ENCODE results near the gene FBXO11.
A peak's percentile ranks its signal among the peaks of the same experiment; 100 is the strongest.
"Not testable (repeated sequence)": the region's sequence is repeated elsewhere in the genome, so short reads cannot be mapped to it uniquely, and the experiment has no call there.

The FBXO11 gene

GRCh38 chr2:47906157-47907038 is at the start of gene FBXO11:
FBXO11 (minus strand) TSS chr2:47906498; CDS start chr2:47905720, 778 bp downstream.
- Histone ChIP-seq H3K9ac (ENCODE audit: low read depth, low read length) (peak within 1 kb of the TSS; percentile 96), H3K4me1 (ENCODE audit: control insufficient read depth, insufficient read depth, low read length) (no peaks in the 10 kb centered on the region), H3K4me3 (ENCODE audit: low read depth, low read length) (peak within 1 kb of the TSS; percentile 86), H3K36me3 (ENCODE audit: control insufficient read depth, insufficient read depth, low read length) (no peaks in the 10 kb centered on the region), H3K9me3 (ENCODE audit: control insufficient read depth, insufficient read depth, low read length) (no peaks in the 10 kb centered on the region), H3K27me3 (ENCODE audit: control insufficient read depth, insufficient read depth, low read length) (no peaks in the 10 kb centered on the region)

DNA sequence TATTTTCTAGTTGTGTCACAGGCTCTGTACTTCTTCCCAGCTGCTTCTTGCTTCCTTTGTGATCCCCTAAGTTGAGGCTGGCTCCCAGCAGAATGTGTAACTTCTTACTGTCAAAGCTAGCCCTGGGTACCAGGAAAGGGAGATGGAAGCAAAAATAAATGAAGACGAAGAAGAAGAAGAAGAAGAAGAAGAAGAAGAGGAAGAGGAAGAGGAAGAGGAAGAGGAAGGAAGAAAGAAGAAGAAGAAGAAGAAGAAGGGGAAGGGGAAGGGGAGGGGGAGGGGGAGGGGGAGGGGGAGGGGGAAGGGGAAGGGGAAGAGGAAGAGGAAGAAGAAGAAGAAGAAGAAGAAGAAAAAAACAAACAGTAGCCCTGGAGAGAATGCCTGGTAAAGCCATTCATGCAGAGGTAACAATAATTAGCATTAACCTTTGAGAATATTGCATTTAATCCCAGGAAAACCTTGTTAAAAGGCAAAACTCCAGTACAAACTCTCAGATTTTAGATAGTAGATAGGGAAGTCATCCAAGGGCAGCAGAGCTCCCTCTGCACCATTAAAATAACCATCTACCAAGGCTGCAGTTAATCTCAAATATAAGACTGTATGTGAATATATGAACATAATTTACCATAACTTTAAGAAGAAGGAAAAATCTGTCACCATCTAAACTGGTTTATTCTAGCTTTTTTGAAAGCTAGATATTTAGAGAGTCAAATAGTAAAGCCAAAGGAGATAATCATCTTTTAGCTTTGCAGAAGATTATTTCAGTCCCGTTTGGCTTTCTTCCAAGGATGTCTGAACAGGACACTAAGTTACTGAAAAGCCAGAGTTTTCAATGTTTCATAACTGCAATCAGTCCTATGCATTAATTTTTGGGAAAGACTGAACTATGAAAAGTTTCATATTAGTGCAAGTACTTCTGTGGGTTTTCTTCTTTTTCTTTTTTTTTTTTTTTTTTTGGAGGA is 44.3 kb upstream of the FBXO11 start:
- Histone ChIP-seq H3K9ac (ENCODE audit: low read depth, low read length) (no peak overlapping the region), H3K27me3 (ENCODE audit: control insufficient read depth, insufficient read depth, low read length) (no peaks in the 10 kb centered on the region), H3K4me1 (ENCODE audit: control insufficient read depth, insufficient read depth, low read length) (no peaks in the 10 kb centered on the region), H3K36me3 (ENCODE audit: control insufficient read depth, insufficient read depth, low read length) (no peaks in the 10 kb centered on the region), H3K9me3 (ENCODE audit: control insufficient read depth, insufficient read depth, low read length) (no peaks in the 10 kb centered on the region), H3K4me3 (ENCODE audit: low read depth, low read length) (no peak overlapping the region)

- no peaks in the 10 kb centered on the region for H3K27me3 ChIP-seq (ENCODE audit: control insufficient read depth, insufficient read depth, low read length)
- H3K4me1 ChIP-seq (ENCODE audit: control insufficient read depth, insufficient read depth, low read length), result no peaks in the 10 kb centered on the region
- no peak overlapping the region for H3K4me3 ChIP-seq (ENCODE audit: low read depth, low read length)
- H3K9me3 ChIP-seq (ENCODE audit: control insufficient read depth, insufficient read depth, low read length), result no peaks in the 10 kb centered on the region
- no peaks in the 10 kb centered on the region for H3K36me3 ChIP-seq (ENCODE audit: control insufficient read depth, insufficient read depth, low read length)
- no peak overlapping the region for H3K9ac ChIP-seq (ENCODE audit: low read depth, low read length)
These were observed 40.3 kb upstream of the FBXO11 start for GRCh38 chr2:47946593-47946992.

DNA sequence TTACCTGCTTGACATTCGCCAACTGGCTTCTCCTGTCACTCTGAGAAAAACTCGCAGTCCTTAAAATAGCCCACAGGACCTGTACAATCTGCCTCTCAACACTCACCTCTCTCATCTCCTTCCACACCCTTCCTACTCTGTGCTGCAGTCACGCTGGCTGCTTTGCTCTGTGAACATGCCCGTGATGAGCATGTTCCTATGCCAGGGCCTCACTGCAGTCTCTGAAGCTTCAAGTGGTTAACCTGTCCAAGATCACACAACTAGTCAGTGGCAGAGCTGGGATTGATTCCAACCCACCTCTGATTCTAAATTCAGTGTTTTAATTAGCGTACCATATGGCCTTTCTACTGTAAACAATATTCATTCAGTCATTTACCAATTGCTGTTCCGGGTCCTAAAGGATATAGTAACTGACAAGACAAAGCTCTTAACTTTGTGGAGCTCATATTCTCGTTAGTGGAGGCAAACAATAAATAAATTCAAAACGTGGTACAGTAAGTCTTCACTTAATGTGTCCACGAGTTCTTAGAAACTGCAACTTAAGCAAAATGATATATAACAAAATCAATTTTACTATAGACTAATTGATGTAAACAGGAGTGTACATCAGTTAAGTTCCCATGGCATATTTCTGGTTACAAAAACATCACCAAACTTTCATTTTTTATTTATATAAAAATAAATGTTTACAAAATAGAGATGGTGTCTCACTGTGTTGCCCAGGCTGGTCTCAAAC is 38.9 kb upstream of the FBXO11 start:
- H3K9me3 ChIP-seq (ENCODE audit: control insufficient read depth, insufficient read depth, low read length), result no peaks in the 10 kb centered on the region
- H3K9ac ChIP-seq (ENCODE audit: low read depth, low read length), result no peak overlapping the region
- no peak overlapping the region for H3K4me3 ChIP-seq (ENCODE audit: low read depth, low read length)
- no peaks in the 10 kb centered on the region for H3K27me3 ChIP-seq (ENCODE audit: control insufficient read depth, insufficient read depth, low read length)
- H3K36me3 ChIP-seq (ENCODE audit: control insufficient read depth, insufficient read depth, low read length), result no peaks in the 10 kb centered on the region
- no peaks in the 10 kb centered on the region for H3K4me1 ChIP-seq (ENCODE audit: control insufficient read depth, insufficient read depth, low read length)

- Histone ChIP-seq H3K9ac (ENCODE audit: low read depth, low read length) (no peak overlapping the region), H3K9me3 (ENCODE audit: control insufficient read depth, insufficient read depth, low read length) (no peaks in the 10 kb centered on the region), H3K4me1 (ENCODE audit: control insufficient read depth, insufficient read depth, low read length) (no peaks in the 10 kb centered on the region), H3K4me3 (ENCODE audit: low read depth, low read length) (no peak overlapping the region), H3K36me3 (ENCODE audit: control insufficient read depth, insufficient read depth, low read length) (no peaks in the 10 kb centered on the region), H3K27me3 (ENCODE audit: control insufficient read depth, insufficient read depth, low read length) (no peaks in the 10 kb centered on the region)
These were observed 35.6 kb upstream of the FBXO11 start for GRCh38 chr2:47941936-47942335.

- Histone ChIP-seq H3K27me3 (ENCODE audit: control insufficient read depth, insufficient read depth, low read length) (no peaks in the 10 kb centered on the region), H3K4me3 (ENCODE audit: low read depth, low read length) (no peak overlapping the region), H3K9me3 (ENCODE audit: control insufficient read depth, insufficient read depth, low read length) (no peaks in the 10 kb centered on the region), H3K9ac (ENCODE audit: low read depth, low read length) (no peak overlapping the region), H3K4me1 (ENCODE audit: control insufficient read depth, insufficient read depth, low read length) (no peaks in the 10 kb centered on the region), H3K36me3 (ENCODE audit: control insufficient read depth, insufficient read depth, low read length) (no peaks in the 10 kb centered on the region)
These were observed 31.4 kb upstream of the FBXO11 start for GRCh38 chr2:47937677-47938076.

DNA sequence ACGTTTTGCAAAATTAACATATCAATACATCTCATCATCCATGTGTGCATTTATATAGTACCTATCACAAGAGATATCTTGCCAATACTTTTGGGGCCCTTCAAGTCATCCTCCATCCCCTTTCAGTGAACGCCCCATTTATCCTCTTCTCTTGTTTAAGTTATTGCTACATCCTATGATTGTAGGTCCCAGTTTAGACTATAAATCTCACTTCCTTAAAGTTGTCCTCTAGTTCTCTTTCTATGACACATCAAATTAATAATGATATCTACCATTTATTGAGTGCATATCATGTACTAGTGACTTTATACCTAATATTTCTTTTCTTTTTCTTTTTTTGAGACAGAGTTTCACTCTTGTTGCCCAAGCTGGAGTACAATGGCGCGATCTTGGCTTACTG is 28.8 kb upstream of the FBXO11 start:
- Histone ChIP-seq H3K4me3 (ENCODE audit: low read depth, low read length) (no peak overlapping the region), H3K9me3 (ENCODE audit: control insufficient read depth, insufficient read depth, low read length) (no peaks in the 10 kb centered on the region), H3K36me3 (ENCODE audit: control insufficient read depth, insufficient read depth, low read length) (no peaks in the 10 kb centered on the region), H3K27me3 (ENCODE audit: control insufficient read depth, insufficient read depth, low read length) (no peaks in the 10 kb centered on the region), H3K4me1 (ENCODE audit: control insufficient read depth, insufficient read depth, low read length) (no peaks in the 10 kb centered on the region), H3K9ac (ENCODE audit: low read depth, low read length) (no peak overlapping the region)

- H3K4me1 ChIP-seq (ENCODE audit: control insufficient read depth, insufficient read depth, low read length), result no peaks in the 10 kb centered on the region
- H3K27me3 ChIP-seq (ENCODE audit: control insufficient read depth, insufficient read depth, low read length), result no peaks in the 10 kb centered on the region
- H3K36me3 ChIP-seq (ENCODE audit: control insufficient read depth, insufficient read depth, low read length), result no peaks in the 10 kb centered on the region
- H3K4me3 ChIP-seq (ENCODE audit: low read depth, low read length), result no peak overlapping the region
- H3K9ac ChIP-seq (ENCODE audit: low read depth, low read length), result no peak overlapping the region
- H3K9me3 ChIP-seq (ENCODE audit: control insufficient read depth, insufficient read depth, low read length), result no peaks in the 10 kb centered on the region
These were observed 11.7 kb upstream of the FBXO11 start for GRCh38 chr2:47918043-47918442.

DNA sequence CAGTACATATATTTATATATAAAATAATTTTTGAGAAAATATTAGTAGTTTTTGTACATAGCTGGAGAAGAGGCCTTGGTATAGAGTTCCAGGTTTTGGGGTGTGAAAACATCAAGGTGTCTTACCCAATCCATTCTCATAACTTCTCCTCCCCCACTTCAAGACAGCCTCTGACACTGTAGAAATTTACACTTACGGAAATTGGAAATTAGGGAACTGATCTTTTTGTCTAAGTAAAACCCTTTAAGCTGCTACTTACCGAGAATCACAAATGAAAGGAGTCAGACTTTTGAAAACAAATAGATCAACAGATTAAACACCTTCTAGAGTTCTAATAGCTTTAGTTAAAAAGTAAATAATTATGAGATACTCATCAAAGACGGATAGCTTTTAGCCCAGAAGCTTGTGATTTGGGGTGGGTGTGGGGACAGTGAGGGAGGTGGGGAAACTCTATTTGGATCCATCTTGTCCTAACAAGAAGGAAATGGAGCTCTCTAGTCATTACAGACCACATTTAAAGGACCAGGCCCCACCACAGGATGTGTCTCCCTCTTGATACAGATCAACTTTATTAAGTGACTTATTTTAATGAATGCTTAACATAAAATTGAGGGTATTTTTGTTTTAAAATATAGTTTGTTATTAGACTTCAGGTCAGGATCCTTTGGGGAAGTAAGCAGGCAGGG is 11.1 kb upstream of the FBXO11 start:
- Histone ChIP-seq H3K27me3 (ENCODE audit: control insufficient read depth, insufficient read depth, low read length) (no peaks in the 10 kb centered on the region), H3K4me3 (ENCODE audit: low read depth, low read length) (no peak overlapping the region), H3K9ac (ENCODE audit: low read depth, low read length) (no peak overlapping the region), H3K36me3 (ENCODE audit: control insufficient read depth, insufficient read depth, low read length) (no peaks in the 10 kb centered on the region), H3K4me1 (ENCODE audit: control insufficient read depth, insufficient read depth, low read length) (no peaks in the 10 kb centered on the region), H3K9me3 (ENCODE audit: control insufficient read depth, insufficient read depth, low read length) (no peaks in the 10 kb centered on the region)

GRCh38 chr2:47916412-47916811 is 10.1 kb upstream of the FBXO11 start:
- H3K9ac ChIP-seq (ENCODE audit: low read depth, low read length), result no peak overlapping the region
- H3K4me3 ChIP-seq (ENCODE audit: low read depth, low read length), result no peak overlapping the region
- no peaks in the 10 kb centered on the region for H3K36me3 ChIP-seq (ENCODE audit: control insufficient read depth, insufficient read depth, low read length)

DNA sequence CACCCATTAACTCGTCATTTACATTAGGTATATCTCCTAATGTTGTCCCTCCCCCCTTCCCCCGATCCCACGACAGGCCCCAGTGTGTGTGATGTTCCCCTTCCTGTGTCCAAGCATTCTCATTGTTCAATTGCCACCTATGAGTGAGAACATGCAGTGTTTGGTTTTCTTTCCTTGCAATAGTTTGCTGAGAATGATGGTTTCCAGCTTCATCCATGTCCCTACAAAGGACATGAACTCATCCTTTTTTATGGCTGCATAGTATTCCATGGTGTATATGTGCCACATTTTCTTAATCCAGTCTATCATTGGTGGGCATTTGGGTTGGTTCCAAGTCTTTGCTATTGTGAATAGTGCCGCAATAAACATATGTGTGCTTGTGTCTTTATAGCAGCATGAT is 4.4 kb upstream of the FBXO11 start:
- H3K9ac ChIP-seq (ENCODE audit: low read depth, low read length); H3K36me3 ChIP-seq (ENCODE audit: control insufficient read depth, insufficient read depth, low read length): not testable (repeated sequence)

More at GRCh38 chr2:47916412-47916811, 10.1 kb upstream of the FBXO11 start:
- Histone ChIP-seq H3K27me3 (ENCODE audit: control insufficient read depth, insufficient read depth, low read length) (no peaks in the 10 kb centered on the region), H3K4me1 (ENCODE audit: control insufficient read depth, insufficient read depth, low read length) (no peaks in the 10 kb centered on the region), H3K9me3 (ENCODE audit: control insufficient read depth, insufficient read depth, low read length) (no peaks in the 10 kb centered on the region)

More for the DNA sequence above, 4.4 kb upstream of the FBXO11 start:
- H3K4me3 ChIP-seq (ENCODE audit: low read depth, low read length); H3K4me1 ChIP-seq (ENCODE audit: control insufficient read depth, insufficient read depth, low read length); H3K27me3 ChIP-seq (ENCODE audit: control insufficient read depth, insufficient read depth, low read length); H3K9me3 ChIP-seq (ENCODE audit: control insufficient read depth, insufficient read depth, low read length): not testable (repeated sequence)
